Neural progenitor cell (in vitro differentiated cells): ENCODE measurements around the gene ZNF660.
"Not testable (repeated sequence)": the region's sequence is repeated elsewhere in the genome, so short reads cannot be mapped to it uniquely, and the experiment has no call there.

Source experiments
- EZH2 ChIP-seq: fragments of 200-600 bp; sonication (generic); IDR thresholded peaks from 2 replicates; pipeline ENCODE4 v1.6.1; 2017; ENCODE audit warnings: antibody characterized with exemption, mild to moderate bottlenecking, moderate library complexity
- EZH2phosphoT487 ChIP-seq: fragments of 200-600 bp; sonication (generic); IDR thresholded peaks from 2 replicates; pipeline ENCODE4 v1.6.1; 2017; ENCODE audit warnings: antibody characterized with exemption
- TF ChIP-seq, protein P1 (sequence below): fragments of 200-600 bp; sonication (generic); IDR thresholded peaks from 2 replicates; pipeline ENCODE4 v1.5.1; 2017; ENCODE audit warnings: antibody characterized with exemption, mild to moderate bottlenecking

DNA sequence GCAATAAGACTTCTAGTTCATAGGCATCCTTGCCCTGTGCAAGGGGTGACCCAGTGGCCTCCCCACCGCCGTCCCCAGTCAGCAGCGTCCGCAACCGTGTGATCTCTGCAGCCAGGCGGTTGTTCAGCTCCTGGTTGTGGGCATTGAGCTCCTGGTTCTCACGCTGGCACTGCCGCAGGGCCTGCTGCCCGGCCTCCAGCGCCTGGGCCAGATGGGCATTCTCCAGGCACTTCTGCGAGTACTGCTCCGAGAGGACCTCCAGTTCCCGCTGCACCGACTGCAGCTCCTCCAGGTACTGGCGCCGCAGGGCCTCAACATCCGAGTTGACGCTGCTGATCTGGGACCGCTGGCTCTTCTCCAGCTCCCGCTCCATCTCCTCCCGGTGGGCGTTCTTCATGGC is 6.4 kb upstream of the ZNF660 start:
- TF ChIP-seq, protein P1, sequence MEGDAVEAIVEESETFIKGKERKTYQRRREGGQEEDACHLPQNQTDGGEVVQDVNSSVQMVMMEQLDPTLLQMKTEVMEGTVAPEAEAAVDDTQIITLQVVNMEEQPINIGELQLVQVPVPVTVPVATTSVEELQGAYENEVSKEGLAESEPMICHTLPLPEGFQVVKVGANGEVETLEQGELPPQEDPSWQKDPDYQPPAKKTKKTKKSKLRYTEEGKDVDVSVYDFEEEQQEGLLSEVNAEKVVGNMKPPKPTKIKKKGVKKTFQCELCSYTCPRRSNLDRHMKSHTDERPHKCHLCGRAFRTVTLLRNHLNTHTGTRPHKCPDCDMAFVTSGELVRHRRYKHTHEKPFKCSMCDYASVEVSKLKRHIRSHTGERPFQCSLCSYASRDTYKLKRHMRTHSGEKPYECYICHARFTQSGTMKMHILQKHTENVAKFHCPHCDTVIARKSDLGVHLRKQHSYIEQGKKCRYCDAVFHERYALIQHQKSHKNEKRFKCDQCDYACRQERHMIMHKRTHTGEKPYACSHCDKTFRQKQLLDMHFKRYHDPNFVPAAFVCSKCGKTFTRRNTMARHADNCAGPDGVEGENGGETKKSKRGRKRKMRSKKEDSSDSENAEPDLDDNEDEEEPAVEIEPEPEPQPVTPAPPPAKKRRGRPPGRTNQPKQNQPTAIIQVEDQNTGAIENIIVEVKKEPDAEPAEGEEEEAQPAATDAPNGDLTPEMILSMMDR: not testable (repeated sequence)
- TF ChIP-seq EZH2, EZH2phosphoT487: not testable (repeated sequence)
